ENCODE results near the gene WDR62.

The WDR62 gene

GRCh38 chr19:36081894-36082293 lies 27.2 kb downstream of the WDR62 start:
- DNase-seq = no peak

- no peak for DNase-seq
Measured at GRCh38 chr19:36082916-36083315, 28.2 kb downstream of the WDR62 start.

- DNase-seq = no peak
Measured at GRCh38 chr19:36084231-36085009, 29.7 kb downstream of the WDR62 start.

GRCh38 chr19:36086326-36086725 lies 31.6 kb downstream of the WDR62 start:
- no peak for DNase-seq

- no peak for DNase-seq
Measured at GRCh38 chr19:36089847-36090246, 35.1 kb downstream of the WDR62 start.

- DNase-seq = no peak
Measured at GRCh38 chr19:36090910-36091695, 36.4 kb downstream of the WDR62 start.

- no peak for DNase-seq
Measured at GRCh38 chr19:36092566-36092965, 37.9 kb downstream of the WDR62 start.

GRCh38 chr19:36093146-36093662 lies 38.5 kb downstream of the WDR62 start:
- DNase-seq = no peak

GRCh38 chr19:36093687-36094086 lies 39.0 kb downstream of the WDR62 start:
- DNase-seq = no peak

- no peak for DNase-seq
Measured at GRCh38 chr19:36097036-36097435, 42.3 kb downstream of the WDR62 start.

GRCh38 chr19:36099166-36099785 lies 44.6 kb downstream of the WDR62 start:
- DNase-seq = no peak

GRCh38 chr19:36100476-36100875 lies 45.8 kb downstream of the WDR62 start:
- no peak for DNase-seq

GRCh38 chr19:36101550-36102327 lies 47.0 kb downstream of the WDR62 start:
- no peak for DNase-seq

- DNase-seq = no peak
Measured at GRCh38 chr19:36103040-36103626, 48.4 kb downstream of the WDR62 start.

- no peak for DNase-seq
Measured at GRCh38 chr19:36103842-36104552, 49.3 kb downstream of the WDR62 start.

GRCh38 chr19:36106441-36106840 lies 51.7 kb downstream of the WDR62 start:
- no peak for DNase-seq

- no peak for DNase-seq
Measured at GRCh38 chr19:36106991-36107390, 52.3 kb downstream of the WDR62 start.

GRCh38 chr19:36108684-36109083 lies 54.0 kb downstream of the WDR62 start:
- DNase-seq = no peak

GRCh38 chr19:36110487-36111199 lies 55.9 kb downstream of the WDR62 start, which contains the start of gene OVOL3:
OVOL3 (plus strand) TSS chr19:36111143; CDS start chr19:36111203, 60 bp downstream.
- DNase-seq = no peak

- no peak for DNase-seq
Measured at GRCh38 chr19:36111200-36111539, 56.5 kb downstream of the WDR62 start.

- no peak for DNase-seq
Measured at GRCh38 chr19:36112678-36113077, 58.0 kb downstream of the WDR62 start.

All from NCI-H1048 (cell line).